ENCODE measurements around the gene ZNF615. TPM values are rescaled to one million over a fixed set of nuclear protein-coding genes. Genes with fewer than 3 reads are reported as not detected.
"Not testable (repeated sequence)": the region's sequence is repeated elsewhere in the genome, so short reads cannot be mapped to it uniquely, and the experiment has no call there.

ZNF615 gene
- total and polyA plus RNA-seq, 8 donors: 8.7 to 27.0 (median 20.9) TPM

- ATAC-seq (no peak), DNase-seq (no peak)
- peaks cover 16 to 96% of the 10 kb centered on the region in 2 donors for H3K9me3 ChIP-seq
- no peak overlapping the region for H3K27ac ChIP-seq
- H3K27me3 ChIP-seq: no peaks in the 10 kb centered on the region
- H3K36me3 ChIP-seq: peaks cover 14 to 68% of the 10 kb centered on the region in 2 donors
- TF ChIP-seq, protein P1, sequence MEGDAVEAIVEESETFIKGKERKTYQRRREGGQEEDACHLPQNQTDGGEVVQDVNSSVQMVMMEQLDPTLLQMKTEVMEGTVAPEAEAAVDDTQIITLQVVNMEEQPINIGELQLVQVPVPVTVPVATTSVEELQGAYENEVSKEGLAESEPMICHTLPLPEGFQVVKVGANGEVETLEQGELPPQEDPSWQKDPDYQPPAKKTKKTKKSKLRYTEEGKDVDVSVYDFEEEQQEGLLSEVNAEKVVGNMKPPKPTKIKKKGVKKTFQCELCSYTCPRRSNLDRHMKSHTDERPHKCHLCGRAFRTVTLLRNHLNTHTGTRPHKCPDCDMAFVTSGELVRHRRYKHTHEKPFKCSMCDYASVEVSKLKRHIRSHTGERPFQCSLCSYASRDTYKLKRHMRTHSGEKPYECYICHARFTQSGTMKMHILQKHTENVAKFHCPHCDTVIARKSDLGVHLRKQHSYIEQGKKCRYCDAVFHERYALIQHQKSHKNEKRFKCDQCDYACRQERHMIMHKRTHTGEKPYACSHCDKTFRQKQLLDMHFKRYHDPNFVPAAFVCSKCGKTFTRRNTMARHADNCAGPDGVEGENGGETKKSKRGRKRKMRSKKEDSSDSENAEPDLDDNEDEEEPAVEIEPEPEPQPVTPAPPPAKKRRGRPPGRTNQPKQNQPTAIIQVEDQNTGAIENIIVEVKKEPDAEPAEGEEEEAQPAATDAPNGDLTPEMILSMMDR (IDR thresholded peaks at IDR 0.05): no peak
- H3K4me1 ChIP-seq: no peaks in the 10 kb centered on the region
- intact Hi-C loops (cut with DNase I): no loop called here
- no peak overlapping the region for H3K4me3 ChIP-seq
Measured at GRCh38 chr19:52034051-52034728, 26.2 kb upstream of the ZNF615 start.

- TF ChIP-seq, protein P1 (IDR thresholded peaks at IDR 0.05): no peak
- peaks cover 0 to 43% of the 10 kb centered on the region in 2 donors for H3K36me3 ChIP-seq
- peak overlapping the region; percentile 93 to 95 for H3K27ac ChIP-seq
- intact Hi-C loops (cut with DNase I): no loop called here
- peak overlapping the region; percentile 49 to 76 for H3K4me3 ChIP-seq
- DNase-seq: no peak
- H3K4me1 ChIP-seq: peaks cover 0 to 8% of the 10 kb centered on the region in 2 donors
- peaks cover 1 to 73% of the 10 kb centered on the region in 2 donors for H3K9me3 ChIP-seq
- H3K27me3 ChIP-seq: no peaks in the 10 kb centered on the region
- peak; percentile 38 for ATAC-seq
Measured at GRCh38 chr19:52028780-52029123, 20.7 kb upstream of the ZNF615 start.

DNA sequence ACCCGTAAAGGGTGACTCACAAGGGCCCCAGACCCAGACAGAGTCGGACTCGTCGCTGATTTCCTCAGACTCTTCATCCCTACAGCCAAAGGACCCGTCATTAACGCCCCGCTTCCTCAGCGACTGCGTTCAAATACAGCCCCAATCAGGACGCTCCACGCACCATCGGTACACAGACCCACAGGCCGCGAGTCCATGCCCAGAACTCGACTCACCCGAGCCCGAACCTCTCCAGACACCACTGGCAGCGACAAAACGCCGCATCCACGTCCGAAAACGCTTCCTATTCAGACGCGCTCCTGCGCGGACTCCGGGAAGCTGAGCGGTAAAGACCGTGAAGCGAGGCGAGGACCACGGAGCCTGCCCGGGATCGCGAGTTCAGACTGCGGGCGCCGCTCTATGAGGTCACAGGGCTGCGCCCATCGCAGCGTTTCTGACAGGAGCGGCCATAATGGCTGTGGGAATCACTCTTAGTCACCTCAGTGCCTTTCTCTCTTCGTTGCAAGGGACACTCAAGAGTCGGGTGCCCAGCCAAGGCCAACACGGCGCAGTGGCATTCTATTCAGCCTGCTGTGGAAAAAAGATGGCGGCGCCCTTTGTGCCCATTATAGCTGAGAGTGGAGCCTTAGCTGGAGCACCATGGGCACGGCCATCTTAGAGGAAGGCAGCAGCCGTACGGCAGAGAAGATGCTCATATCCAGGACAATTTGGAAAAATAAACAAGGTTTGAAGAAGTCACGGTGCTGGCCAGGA is 20.2 kb upstream of the ZNF615 start, which contains the start of gene ZNF614:
Gene ZNF614, minus strand, starts transcription at position 353 of the 753 bp plus-strand sequence. CDS start 2,634 bp downstream, outside the sequence.
- peak within 1 kb of the TSS; percentile 49 to 76 for H3K4me3 ChIP-seq
- TF ChIP-seq, protein P1 (IDR thresholded peaks at IDR 0.05): no peak
- intact Hi-C loops (cut with DNase I): no loop called here
- H3K27me3 ChIP-seq: no peaks in the 10 kb centered on the region
- peak; percentile 98 for ATAC-seq
- peak; percentile 90 to 96 (median 92) for DNase-seq
- peaks cover 0 to 73% of the 10 kb centered on the region in 2 donors for H3K9me3 ChIP-seq
- peak within 1 kb of the TSS; percentile 93 to 95 for H3K27ac ChIP-seq
- H3K4me1 ChIP-seq: peaks cover 0 to 8% of the 10 kb centered on the region in 2 donors
- peaks cover 0 to 43% of the 10 kb centered on the region in 2 donors for H3K36me3 ChIP-seq

- H3K27me3 ChIP-seq; intact Hi-C loops (cut with DNase I); H3K4me1 ChIP-seq; ATAC-seq; DNase-seq; H3K27ac ChIP-seq; H3K4me3 ChIP-seq: not testable (repeated sequence)
- Histone ChIP-seq H3K36me3 (peaks cover 0 to 53% of the 10 kb centered on the region in 2 donors), H3K9me3 (peaks cover 0 to 73% of the 10 kb centered on the region in 2 donors)
Measured at GRCh38 chr19:52026255-52026990, 18.4 kb upstream of the ZNF615 start.

GRCh38 chr19:52024478-52024877 is 16.5 kb upstream of the ZNF615 start:
- ATAC-seq; H3K4me1 ChIP-seq; intact Hi-C loops (cut with DNase I); H3K27ac ChIP-seq; H3K4me3 ChIP-seq; DNase-seq; H3K27me3 ChIP-seq: not testable (repeated sequence)
- Histone ChIP-seq H3K9me3 (peaks cover 0 to 75% of the 10 kb centered on the region in 2 donors), H3K36me3 (peaks cover 0 to 72% of the 10 kb centered on the region in 2 donors)
